Tibial artery (tissue), 4 donors: ENCODE measurements around the gene DLG1.

Experiments used
- DNase-seq, 2 donors: peaks; one replicate each; pipeline ENCODE4 v3.0.0-alpha.2; 2019
- H3K27ac ChIP-seq, 2 donors: fragments of 200-600 bp; sonication (generic) in 1 of 2; 1 replicate in 1 of 2; 2 replicates in 1 of 2; pipeline ENCODE4 v1.5.1; 2018 to 2019; ENCODE audit warnings: mild to moderate bottlenecking in 1 of 2
- H3K27me3 ChIP-seq, 2 donors: fragments of 200-600 bp; sonication (generic) in 1 of 2; one replicate each; pipeline versions ENCODE4 v1.5.1 to v1.6.0; 2016 to 2019
- H3K36me3 ChIP-seq, 3 donors: fragments of 200-600 bp; sonication (generic) in 2 of 3; one replicate each; pipeline ENCODE4 v1.5.1; 2016 to 2019; ENCODE audit warnings: mild to moderate bottlenecking in 2 of 3
- H3K4me1 ChIP-seq, 4 donors: fragments of 200-600 bp; sonication (generic) in 2 of 4; 1 replicate in 3 of 4; 2 replicates in 1 of 4; pipeline ENCODE4 v1.5.1; 2016 to 2019
- H3K4me3 ChIP-seq, 2 donors: fragments of 200-600 bp; sonication (generic) in 1 of 2; 1 replicate in 1 of 2; 2 replicates in 1 of 2; pipeline ENCODE4 v1.5.1; 2018 to 2019; ENCODE audit warnings: mild to moderate bottlenecking in 2 of 2
- H3K9me3 ChIP-seq, 3 donors: fragments of 200-600 bp; sonication (generic) in 1 of 3; one replicate each; pipeline ENCODE4 v1.5.1; 2016 to 2019
- intact Hi-C: fragments of 100-400 bp; cut with DNase I; formaldehyde crosslinking; loops from one replicate; pipeline ENCODE4 v1.15.0; 2023; ENCODE audit warnings: low total_unique reads
- TF ChIP-seq, protein P1 (sequence below), 2 experiments: fragments of 200-600 bp in 1 of 2; fragments of 450-650 bp in 1 of 2; IDR thresholded peaks; one replicate each; pipeline ENCODE4 v1.5.1; 2017 to 2019; ENCODE audit warnings: antibody characterized with exemption in 2 of 2, mild to moderate bottlenecking in 1 of 2, moderate library complexity in 1 of 2

Gene DLG1

DNA sequence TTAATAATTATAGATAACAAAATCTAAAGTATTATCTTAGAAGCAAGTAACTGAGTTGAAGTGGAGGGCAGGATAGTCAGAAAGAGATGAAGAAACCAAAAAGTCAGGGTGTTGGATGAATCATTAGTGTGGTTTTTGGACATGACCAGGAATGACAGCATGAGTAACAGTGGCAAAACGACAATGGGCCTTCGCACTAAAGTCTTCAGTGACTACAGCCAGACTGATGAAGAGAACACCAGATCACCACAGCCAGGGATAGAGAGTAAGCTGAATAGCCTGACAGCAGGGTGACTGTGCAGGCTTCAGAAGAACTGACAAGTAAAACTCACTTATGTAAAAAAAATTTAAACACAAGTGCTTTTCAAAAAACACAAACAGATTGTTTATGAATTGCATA is 172.8 kb downstream of the DLG1 start:
- no peak for DNase-seq
- peaks cover 23 to 37% (median 25%) of the 10 kb centered on the region in 3 donors for H3K36me3 ChIP-seq
- no peaks in the 10 kb centered on the region for H3K9me3 ChIP-seq
- TF ChIP-seq, protein P1, sequence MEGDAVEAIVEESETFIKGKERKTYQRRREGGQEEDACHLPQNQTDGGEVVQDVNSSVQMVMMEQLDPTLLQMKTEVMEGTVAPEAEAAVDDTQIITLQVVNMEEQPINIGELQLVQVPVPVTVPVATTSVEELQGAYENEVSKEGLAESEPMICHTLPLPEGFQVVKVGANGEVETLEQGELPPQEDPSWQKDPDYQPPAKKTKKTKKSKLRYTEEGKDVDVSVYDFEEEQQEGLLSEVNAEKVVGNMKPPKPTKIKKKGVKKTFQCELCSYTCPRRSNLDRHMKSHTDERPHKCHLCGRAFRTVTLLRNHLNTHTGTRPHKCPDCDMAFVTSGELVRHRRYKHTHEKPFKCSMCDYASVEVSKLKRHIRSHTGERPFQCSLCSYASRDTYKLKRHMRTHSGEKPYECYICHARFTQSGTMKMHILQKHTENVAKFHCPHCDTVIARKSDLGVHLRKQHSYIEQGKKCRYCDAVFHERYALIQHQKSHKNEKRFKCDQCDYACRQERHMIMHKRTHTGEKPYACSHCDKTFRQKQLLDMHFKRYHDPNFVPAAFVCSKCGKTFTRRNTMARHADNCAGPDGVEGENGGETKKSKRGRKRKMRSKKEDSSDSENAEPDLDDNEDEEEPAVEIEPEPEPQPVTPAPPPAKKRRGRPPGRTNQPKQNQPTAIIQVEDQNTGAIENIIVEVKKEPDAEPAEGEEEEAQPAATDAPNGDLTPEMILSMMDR (IDR thresholded peaks at IDR 0.05) = no peak
- H3K27ac ChIP-seq = no peak overlapping the region
- no peaks in the 10 kb centered on the region for H3K27me3 ChIP-seq
- no peaks in the 10 kb centered on the region for H3K4me1 ChIP-seq
- intact Hi-C loops = no loop called here
- H3K4me3 ChIP-seq = no peak overlapping the region

DNA sequence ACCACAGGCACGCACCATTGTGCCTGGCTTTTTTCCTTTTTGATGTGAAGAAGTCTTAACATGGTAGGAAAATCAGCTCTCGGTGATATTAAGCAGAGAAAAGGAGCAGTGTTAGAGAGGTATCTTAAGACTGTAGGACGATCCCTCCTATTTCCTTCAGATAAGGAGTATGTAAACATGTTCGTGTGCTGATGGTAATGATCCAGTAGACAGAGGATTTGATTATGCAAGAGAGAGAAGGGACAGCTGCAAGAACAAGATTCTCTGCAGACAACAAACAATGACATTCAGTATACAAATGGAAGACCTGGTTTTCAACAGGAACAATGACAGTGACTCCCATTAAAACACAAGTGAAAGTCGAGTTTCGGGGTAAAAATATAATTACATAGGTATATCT is 173.7 kb downstream of the DLG1 start:
- no peaks in the 10 kb centered on the region for H3K9me3 ChIP-seq
- H3K4me3 ChIP-seq = no peak overlapping the region
- DNase-seq = no peak
- no peaks in the 10 kb centered on the region for H3K27me3 ChIP-seq
- H3K36me3 ChIP-seq = peaks cover 16 to 34% (median 19%) of the 10 kb centered on the region in 3 donors
- TF ChIP-seq, protein P1 (IDR thresholded peaks at IDR 0.05) = no peak
- intact Hi-C loops = no loop called here
- H3K27ac ChIP-seq = no peak overlapping the region
- H3K4me1 ChIP-seq = no peaks in the 10 kb centered on the region

DNA sequence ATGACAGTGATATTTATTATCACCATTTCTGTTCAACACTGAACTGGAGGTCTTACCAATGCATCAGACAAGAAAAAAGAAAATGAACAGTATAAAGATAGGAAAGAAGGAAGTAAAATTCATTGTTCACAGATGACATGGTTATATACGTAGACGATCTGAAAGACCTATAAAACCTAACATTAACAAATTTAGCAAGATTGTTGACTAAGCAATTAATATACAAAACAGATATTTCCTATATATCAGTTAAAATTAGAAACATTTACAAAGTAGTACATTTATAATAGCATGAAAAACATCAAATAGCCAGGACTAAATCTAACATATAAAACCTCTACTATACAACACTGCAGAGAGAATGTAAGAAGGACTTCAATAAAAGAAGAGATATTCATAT is 176.0 kb downstream of the DLG1 start:
- DNase-seq = no peak
- no peaks in the 10 kb centered on the region for H3K4me1 ChIP-seq
- peaks cover 0 to 24% (median 5%) of the 10 kb centered on the region in 3 donors for H3K36me3 ChIP-seq
- TF ChIP-seq, protein P1 (IDR thresholded peaks at IDR 0.05) = no peak
- intact Hi-C loops = no loop called here
- no peak overlapping the region for H3K27ac ChIP-seq
- no peaks in the 10 kb centered on the region for H3K27me3 ChIP-seq
- H3K9me3 ChIP-seq = no peaks in the 10 kb centered on the region
- no peak overlapping the region for H3K4me3 ChIP-seq

DNA sequence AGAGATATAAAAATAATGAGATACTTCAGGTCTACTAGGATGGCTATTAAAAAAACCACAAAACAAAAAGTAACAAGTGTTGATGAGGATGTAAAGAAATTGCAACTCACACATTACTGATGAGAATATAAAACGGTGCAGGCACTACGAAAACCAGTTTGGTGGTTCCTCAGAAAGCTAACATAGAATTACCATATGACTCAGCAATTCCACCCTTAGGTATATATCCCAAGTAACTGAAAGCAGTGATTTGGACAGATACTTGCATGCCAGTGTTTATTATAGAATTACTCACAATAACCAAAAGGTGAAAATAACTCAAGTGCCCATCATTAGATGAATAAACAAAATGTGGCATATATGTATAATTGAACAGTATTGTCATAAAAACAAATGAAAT is 181.3 kb downstream of the DLG1 start:
- Histone ChIP-seq H3K4me1 (no peaks in the 10 kb centered on the region), H3K27me3 (no peaks in the 10 kb centered on the region), H3K4me3 (no peak overlapping the region), H3K27ac (no peak overlapping the region), H3K36me3 (peaks cover 3 to 13% (median 7%) of the 10 kb centered on the region in 3 donors), H3K9me3 (no peaks in the 10 kb centered on the region)
- TF ChIP-seq, protein P1 (IDR thresholded peaks at IDR 0.05) = no peak
- intact Hi-C loops = no loop called here
- DNase-seq = no peak

DNA sequence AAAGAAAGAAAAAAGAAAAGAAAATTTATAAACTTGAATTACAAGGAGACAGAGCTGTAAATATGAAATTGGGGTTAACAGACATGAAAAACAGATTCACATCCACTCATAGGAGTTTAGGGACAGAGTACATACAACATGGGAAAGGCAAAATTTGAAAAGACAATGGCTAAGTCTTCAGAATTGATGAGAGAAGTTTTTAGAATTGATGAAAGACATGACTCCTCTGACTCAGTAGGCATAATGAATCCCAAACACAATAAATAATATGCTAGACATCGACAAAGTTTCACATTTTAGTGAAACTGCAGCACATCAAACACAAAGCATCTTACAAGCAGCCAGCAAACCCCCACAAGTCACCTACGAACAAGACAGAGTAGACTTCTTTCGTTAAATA is 184.4 kb downstream of the DLG1 start:
- Histone ChIP-seq H3K36me3 (peaks cover 3 to 21% (median 9%) of the 10 kb centered on the region in 3 donors), H3K4me1 (no peaks in the 10 kb centered on the region), H3K4me3 (no peak overlapping the region), H3K27me3 (no peaks in the 10 kb centered on the region), H3K27ac (no peak overlapping the region), H3K9me3 (no peaks in the 10 kb centered on the region)
- intact Hi-C loops = no loop called here
- TF ChIP-seq, protein P1 (IDR thresholded peaks at IDR 0.05) = no peak
- DNase-seq = no peak

DNA sequence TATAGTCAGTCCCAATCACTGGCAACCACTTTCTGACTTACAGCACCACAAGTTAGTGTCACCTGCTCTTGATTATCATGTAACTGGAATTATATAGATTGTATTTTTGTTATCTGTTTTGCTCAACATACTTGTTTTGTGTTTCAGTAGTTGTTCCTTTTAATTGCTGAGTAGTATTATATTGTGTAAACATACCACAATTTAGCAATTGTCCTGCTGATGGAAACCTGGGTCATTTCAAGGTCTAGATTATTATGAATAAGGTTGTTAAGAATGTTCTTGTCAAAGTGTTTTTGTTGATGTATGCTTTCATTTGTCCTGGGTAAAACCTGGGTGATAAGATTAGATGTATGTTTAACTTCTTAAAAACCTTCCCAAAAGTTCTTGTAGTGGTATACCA is 186.7 kb downstream of the DLG1 start:
- intact Hi-C loops = no loop called here
- Histone ChIP-seq H3K4me3 (no peak overlapping the region), H3K27ac (no peak overlapping the region), H3K36me3 (peaks cover 3 to 21% (median 5%) of the 10 kb centered on the region in 3 donors), H3K27me3 (no peaks in the 10 kb centered on the region), H3K9me3 (no peaks in the 10 kb centered on the region), H3K4me1 (no peaks in the 10 kb centered on the region)
- DNase-seq = no peak
- TF ChIP-seq, protein P1 (IDR thresholded peaks at IDR 0.05) = no peak
